Adrenal gland (tissue), 5 donors: ENCODE results near the gene NOP9.

Source experiments
- CTCF ChIP-seq, 6 experiments: fragments of 450-650 bp in 4 of 6; fragments of 200-600 bp in 2 of 6; sonication (generic) in 1 of 6; IDR thresholded peaks; 1 replicate in 5 of 6; 2 replicates in 1 of 6; pipeline versions ENCODE4 v1.5.1 to v1.8.0; 2016 to 2021; ENCODE audit warnings: antibody characterized with exemption in 6 of 6, mild to moderate bottlenecking in 2 of 6, moderate library complexity in 1 of 6
- POLR2A ChIP-seq, 2 donors: fragments of 450-650 bp; IDR thresholded peaks; one replicate each; pipeline ENCODE4 v1.6.1; 2017; ENCODE audit warnings: antibody characterized with exemption in 2 of 2, mild to moderate bottlenecking in 2 of 2, moderate library complexity in 1 of 2
- donor health status: DM: no; HTN: no; CAD: no.

GRCh38 chr14:24325041-24325530 lies 25.4 kb downstream of the NOP9 start:
- TF ChIP-seq CTCF (IDR thresholded peaks at IDR 0.05) (no peak), POLR2A (IDR thresholded peaks at IDR 0.05) (no peak)
